Measurements from ENCODE around the gene LSM4. TPM values are rescaled to one million over a fixed set of nuclear protein-coding genes. Genes with fewer than 3 reads are reported as not detected.

LSM4 gene
- total and polyA plus RNA-seq, 2 of the 13 experiments (the other 11 are each of a cell fraction or from before 2014, with no cell fraction given): 65.8 to 166 TPM

DNA sequence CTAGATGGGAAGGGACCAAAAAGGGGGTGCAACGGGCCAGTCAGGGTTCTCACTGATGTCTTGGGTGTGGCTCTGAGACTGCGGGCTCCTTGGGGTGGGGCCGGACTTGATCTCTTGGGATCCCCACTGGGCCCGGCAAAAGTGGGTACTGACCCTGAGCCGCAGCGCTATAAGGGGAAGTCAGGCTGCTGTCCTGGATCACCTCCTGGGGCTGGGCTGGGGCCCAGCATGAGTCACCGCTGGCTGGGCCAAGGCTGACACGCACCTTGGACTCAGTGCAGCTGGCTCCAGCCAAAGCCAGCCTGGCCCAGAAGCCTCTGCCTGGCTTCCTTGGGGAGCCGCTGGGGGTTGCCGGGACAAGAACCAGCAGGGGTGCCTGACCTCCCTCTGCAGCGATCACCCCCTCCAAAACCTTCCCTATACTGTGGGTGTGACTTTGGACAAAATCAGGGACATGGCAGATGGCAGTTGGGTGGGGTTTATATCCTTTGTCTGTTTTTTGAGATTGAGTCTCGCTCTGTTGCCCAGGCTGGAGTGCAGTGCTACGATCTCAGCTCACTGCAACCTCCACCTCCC is 48.0 kb downstream of the LSM4 start (continued):
- no peak for TF ChIP-seq KIAA2018 (CRISPR knock-in tag; IDR thresholded peaks at IDR 0.05; ENCODE audit: borderline replicate concordance)
- no peak for TF ChIP-seq MTF2 (CRISPR knock-in tag; IDR thresholded peaks at IDR 0.05; ENCODE audit: borderline replicate concordance)
- peak; percentile 73 for TF ChIP-seq RXRB (CRISPR knock-in tag; IDR thresholded peaks at IDR 0.05; ENCODE audit: borderline replicate concordance)
- TF ChIP-seq GPN1 (CRISPR knock-in tag; IDR thresholded peaks at IDR 0.05; ENCODE audit: borderline replicate concordance): no peak
- TF ChIP-seq ZNF138 (CRISPR knock-in tag; IDR thresholded peaks at IDR 0.05; ENCODE audit: low read depth): no peak
- TF ChIP-seq, protein P1, sequence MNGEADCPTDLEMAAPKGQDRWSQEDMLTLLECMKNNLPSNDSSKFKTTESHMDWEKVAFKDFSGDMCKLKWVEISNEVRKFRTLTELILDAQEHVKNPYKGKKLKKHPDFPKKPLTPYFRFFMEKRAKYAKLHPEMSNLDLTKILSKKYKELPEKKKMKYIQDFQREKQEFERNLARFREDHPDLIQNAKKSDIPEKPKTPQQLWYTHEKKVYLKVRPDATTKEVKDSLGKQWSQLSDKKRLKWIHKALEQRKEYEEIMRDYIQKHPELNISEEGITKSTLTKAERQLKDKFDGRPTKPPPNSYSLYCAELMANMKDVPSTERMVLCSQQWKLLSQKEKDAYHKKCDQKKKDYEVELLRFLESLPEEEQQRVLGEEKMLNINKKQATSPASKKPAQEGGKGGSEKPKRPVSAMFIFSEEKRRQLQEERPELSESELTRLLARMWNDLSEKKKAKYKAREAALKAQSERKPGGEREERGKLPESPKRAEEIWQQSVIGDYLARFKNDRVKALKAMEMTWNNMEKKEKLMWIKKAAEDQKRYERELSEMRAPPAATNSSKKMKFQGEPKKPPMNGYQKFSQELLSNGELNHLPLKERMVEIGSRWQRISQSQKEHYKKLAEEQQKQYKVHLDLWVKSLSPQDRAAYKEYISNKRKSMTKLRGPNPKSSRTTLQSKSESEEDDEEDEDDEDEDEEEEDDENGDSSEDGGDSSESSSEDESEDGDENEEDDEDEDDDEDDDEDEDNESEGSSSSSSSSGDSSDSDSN (CRISPR knock-in tag; IDR thresholded peaks at IDR 0.05): peak; percentile 83
- peak; percentile 56 for TF ChIP-seq KDM6A (CRISPR knock-in tag; IDR thresholded peaks at IDR 0.05; ENCODE audit: low read depth)
- TF ChIP-seq GFI1 (CRISPR knock-in tag; IDR thresholded peaks at IDR 0.05; ENCODE audit: borderline replicate concordance): 0 out of 2 replicates have a peak, but pooled peaks have one; percentile 30
- TF ChIP-seq ZNF784 (CRISPR knock-in tag; IDR thresholded peaks at IDR 0.05; ENCODE audit: borderline replicate concordance): no peak
- 0 out of 2 replicates have a peak, but pooled peaks have one; percentile 44 for TF ChIP-seq ZNF33A (CRISPR knock-in tag; IDR thresholded peaks at IDR 0.05; ENCODE audit: borderline replicate concordance)
- TF ChIP-seq KLF9 (CRISPR knock-in tag; IDR thresholded peaks at IDR 0.05; ENCODE audit: low read depth): 0 out of 2 replicates have a peak, but pooled peaks have one; percentile 20
- no peak for TF ChIP-seq RFXANK (CRISPR knock-in tag; IDR thresholded peaks at IDR 0.05)
- TF ChIP-seq ATF7 (IDR thresholded peaks at IDR 0.05): no peak
- peak; percentile 32; the same call in 1 of the 2 replicates for TF ChIP-seq ATF7 (CRISPR knock-in tag; IDR thresholded peaks at IDR 0.05)
- peak; percentile 63; the same call in 1 of the 2 replicates for TF ChIP-seq ZNF143 (CRISPR knock-in tag; IDR thresholded peaks at IDR 0.05)
- TF ChIP-seq ZBTB20 (CRISPR knock-in tag; IDR thresholded peaks at IDR 0.05; ENCODE audit: borderline replicate concordance, low read depth): peak; percentile 69; the same call in 1 of the 2 replicates
- no peak for TF ChIP-seq SMAD3 (CRISPR knock-in tag; IDR thresholded peaks at IDR 0.05)
- TF ChIP-seq ZNF619 (CRISPR knock-in tag; IDR thresholded peaks at IDR 0.05): no peak
- TF ChIP-seq MEIS1 (CRISPR knock-in tag; IDR thresholded peaks at IDR 0.05; ENCODE audit: borderline replicate concordance): no peak; the same call in 1 of the 2 replicates
